GM19463 (cell line): ENCODE data around the gene KRTAP13-1.

ENCODE experiments used
- ATAC-seq: cut with Tn5 transposase; IDR thresholded peaks from one replicate; pipeline ENCODE4 v1.9.1; 2021; ENCODE audit warnings: mild to moderate bottlenecking, moderate library complexity; ENCODE audit not compliant: unreplicated experiment

Gene KRTAP13-1, protein sequence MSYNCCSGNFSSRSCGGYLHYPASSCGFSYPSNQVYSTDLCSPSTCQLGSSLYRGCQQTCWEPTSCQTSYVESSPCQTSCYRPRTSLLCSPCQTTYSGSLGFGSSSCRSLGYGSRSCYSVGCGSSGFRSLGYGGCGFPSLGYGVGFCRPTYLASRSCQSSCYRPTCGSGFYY

GRCh38 chr21:30395731-30396130 lies at the start of gene KRTAP13-1:
Gene KRTAP13-1, plus strand, starts transcription at chr21:30396031. Its CDS starts 56 bp downstream, at chr21:30396087.
- no peak for ATAC-seq

GRCh38 chr21:30348506-30348905 lies 47.3 kb upstream of the KRTAP13-1 start, which contains the start of gene KRTAP23-1:
Gene KRTAP23-1, minus strand, starts transcription at chr21:30348606. Its CDS starts 0 bp downstream, at chr21:30348606.
- no peak for ATAC-seq

GRCh38 chr21:30349572-30349971 lies 46.3 kb upstream of the KRTAP13-1 start:
- ATAC-seq = no peak

DNA sequence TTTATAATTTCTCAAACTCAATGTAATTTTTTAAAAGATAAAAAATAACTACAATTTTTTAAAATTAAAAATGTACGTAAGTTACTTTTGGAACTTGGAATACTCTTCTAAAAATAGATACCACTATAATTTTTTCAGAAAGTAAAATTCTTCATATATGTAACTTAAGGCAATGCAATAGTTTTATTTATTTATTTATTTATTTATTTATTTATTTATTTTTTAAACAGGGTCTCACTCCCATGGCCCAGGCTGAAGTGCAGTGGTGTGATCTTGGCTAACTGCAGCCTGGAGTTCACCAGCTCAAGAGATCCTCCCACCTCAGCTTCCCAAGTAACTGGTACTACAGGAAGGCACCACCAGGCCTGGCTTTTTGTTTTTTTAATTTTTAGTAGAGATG lies 44.3 kb upstream of the KRTAP13-1 start:
- ATAC-seq = no peak

GRCh38 chr21:30354308-30355005 lies 41.4 kb upstream of the KRTAP13-1 start:
- ATAC-seq = no peak

DNA sequence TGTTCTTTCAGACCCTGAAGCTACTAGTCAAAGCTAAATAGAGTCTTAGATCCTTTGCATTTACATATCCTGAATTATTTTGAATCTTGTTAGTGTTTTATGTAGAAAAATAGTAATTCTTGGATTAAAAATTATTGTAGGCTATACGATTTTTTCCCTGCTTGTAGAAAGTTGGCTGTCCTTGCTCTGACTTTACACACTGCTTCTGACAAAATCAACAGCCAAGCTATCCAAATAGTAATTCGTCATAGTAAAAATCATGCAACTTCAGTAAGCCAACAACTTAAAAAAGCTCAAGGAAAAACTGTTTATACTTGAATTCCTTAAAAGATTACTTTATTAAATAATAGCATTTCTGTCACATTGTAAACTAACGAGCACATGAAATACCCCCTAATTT lies 39.9 kb upstream of the KRTAP13-1 start:
- ATAC-seq = no peak

- no peak for ATAC-seq
Measured at GRCh38 chr21:30372139-30372770, 23.6 kb upstream of the KRTAP13-1 start, which contains the start of gene KRTAP13-2. Gene KRTAP13-2, minus strand, starts transcription at chr21:30372271. Its CDS starts 58 bp downstream, at chr21:30372213.

DNA sequence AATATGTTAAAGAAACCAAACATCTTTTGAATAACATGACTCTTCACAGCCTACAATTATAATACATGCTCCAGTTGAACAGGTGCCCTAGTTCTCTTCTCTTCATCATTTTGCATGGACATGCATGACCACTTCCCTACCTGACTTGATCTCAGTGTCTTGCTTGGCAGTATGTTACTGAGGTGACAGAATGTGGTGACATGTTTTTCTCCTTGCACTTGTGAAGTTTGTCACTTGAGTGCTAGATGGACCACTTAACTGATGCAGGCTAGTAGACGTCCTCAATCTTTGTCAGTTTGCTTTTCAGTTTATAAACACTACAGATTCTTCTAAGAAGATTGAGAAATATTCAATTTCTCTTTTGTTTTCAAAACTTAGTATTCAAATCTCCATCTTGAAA lies 13.6 kb upstream of the KRTAP13-1 start:
- no peak for ATAC-seq

DNA sequence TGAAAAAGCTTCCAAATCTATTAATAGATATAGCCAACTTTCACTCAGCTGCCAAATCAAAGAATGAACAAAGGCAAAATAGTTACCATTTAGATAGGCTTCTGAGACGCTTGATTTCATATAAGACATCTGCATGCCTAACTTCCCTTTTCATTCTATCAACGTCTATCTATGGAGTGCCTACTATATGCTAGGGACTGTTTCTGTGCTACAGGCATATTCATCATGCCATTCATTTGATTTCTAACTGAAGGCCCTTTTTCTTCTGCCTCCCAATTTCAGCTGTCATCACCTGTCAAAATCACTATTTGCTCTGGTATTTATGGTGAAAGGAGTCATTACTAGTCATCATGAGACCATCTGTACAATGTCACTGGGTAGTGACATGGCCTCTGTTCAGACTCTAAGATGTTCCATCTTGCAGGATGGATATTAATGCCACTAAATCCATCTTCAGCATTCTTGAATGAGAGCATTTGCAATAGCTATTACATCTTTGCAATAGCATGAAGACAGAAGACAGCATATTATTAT lies 4.3 kb upstream of the KRTAP13-1 start:
- no peak for ATAC-seq

DNA sequence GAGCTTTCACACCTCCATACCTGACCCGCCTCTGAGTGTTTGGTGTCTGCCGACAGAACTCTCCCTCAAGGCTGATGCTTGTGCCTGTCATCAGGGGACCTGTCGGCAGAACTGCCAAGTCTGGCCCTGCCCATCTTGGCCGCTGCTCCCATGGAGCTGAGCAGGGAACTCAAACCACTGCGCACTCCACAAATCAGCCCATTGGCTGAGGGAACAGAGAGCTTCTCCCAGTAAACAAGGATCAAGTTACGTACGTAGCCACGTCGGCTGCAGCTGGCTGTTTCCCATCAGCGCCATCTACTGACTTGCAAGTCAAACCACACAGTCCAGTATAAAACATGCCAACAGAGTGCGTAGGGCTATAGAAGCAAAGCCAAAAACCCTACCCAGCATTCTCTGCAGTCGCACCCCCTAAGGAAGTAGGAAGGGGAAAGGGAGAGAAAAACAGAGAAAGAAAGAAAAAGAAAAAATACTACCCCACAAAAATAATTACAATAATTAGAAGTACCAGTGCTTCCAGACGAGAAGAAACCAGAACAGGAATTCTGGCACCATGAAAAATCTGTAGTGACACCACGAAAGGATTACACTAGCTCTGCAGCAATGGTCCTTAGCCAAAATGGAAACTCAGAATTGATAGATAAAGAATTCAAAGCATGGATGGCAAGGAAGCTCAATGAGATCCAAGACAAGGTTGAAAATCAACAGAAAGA lies 13.1 kb downstream of the KRTAP13-1 start:
- no peak for ATAC-seq

GRCh38 chr21:30415993-30416392 lies 20.2 kb downstream of the KRTAP13-1 start:
- ATAC-seq = no peak

GRCh38 chr21:30425826-30426225 lies 30.0 kb downstream of the KRTAP13-1 start, which contains the start of gene KRTAP13-3:
Gene KRTAP13-3, minus strand, starts transcription at chr21:30425926. Its CDS starts 14 bp downstream, at chr21:30425912.
- ATAC-seq = no peak

GRCh38 chr21:30426731-30427130 lies 30.9 kb downstream of the KRTAP13-1 start:
- ATAC-seq = no peak

GRCh38 chr21:30430170-30430655 lies 34.4 kb downstream of the KRTAP13-1 start, which contains the start of gene KRTAP13-4:
Gene KRTAP13-4, plus strand, starts transcription at chr21:30430220. Its CDS starts 56 bp downstream, at chr21:30430276.
- ATAC-seq = no peak

DNA sequence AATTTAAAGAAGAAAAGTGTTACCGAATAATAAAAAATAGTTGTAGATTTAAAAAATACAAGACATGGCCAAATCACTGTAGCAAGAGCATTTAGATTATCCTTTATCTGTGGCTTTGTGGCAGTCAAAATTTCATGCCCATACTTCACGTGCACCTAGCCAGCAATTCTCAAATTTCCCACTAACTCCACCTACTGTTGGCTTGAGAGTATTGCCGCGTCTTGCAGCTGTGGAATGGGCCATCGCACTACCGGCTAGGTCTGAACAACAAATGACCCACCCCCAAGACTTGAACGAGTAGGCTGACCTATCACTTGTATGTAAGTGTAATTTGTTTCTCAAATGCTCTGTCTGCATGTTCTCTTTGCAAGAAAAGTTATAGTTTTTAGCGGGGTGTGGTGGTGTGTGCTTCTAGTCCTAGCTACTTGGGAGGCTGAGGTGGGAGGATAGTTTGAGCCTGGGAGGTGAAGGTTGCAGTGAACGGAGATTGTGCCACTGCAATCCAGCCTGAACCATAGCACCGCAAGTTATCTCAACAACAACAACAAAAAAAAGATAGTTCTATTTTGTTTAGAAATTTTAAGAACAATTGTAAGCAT lies 38.3 kb downstream of the KRTAP13-1 start:
- peak; percentile 61 for ATAC-seq

GRCh38 chr21:30437010-30437565 lies 41.3 kb downstream of the KRTAP13-1 start:
- ATAC-seq = no peak

DNA sequence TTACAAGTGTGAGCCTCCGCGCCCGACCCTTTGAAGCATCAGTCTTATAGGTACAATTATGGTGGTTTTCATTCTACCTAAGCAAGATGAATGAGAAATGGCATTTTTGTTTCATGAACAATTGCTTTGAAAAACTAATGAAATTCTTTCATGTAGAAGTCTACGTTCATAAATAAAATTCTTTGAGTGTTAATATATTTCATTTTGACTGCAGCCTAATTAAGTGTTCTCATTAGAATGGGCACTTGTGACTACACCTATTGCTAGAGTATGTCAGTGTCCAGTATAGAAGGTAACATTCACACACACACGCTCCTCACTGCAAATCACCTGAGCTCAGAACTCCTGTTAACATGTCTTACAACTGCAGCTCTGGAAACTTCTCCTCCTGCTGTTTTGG lies 44.1 kb downstream of the KRTAP13-1 start, which contains the start of gene KRTAP15-1:
KRTAP15-1 (plus strand) TSS at position 301 of the 400 bp plus-strand sequence; CDS start at position 354, 53 bp downstream.
- ATAC-seq = no peak

- no peak for ATAC-seq
Measured at GRCh38 chr21:30443226-30443625, 47.4 kb downstream of the KRTAP13-1 start.

DNA sequence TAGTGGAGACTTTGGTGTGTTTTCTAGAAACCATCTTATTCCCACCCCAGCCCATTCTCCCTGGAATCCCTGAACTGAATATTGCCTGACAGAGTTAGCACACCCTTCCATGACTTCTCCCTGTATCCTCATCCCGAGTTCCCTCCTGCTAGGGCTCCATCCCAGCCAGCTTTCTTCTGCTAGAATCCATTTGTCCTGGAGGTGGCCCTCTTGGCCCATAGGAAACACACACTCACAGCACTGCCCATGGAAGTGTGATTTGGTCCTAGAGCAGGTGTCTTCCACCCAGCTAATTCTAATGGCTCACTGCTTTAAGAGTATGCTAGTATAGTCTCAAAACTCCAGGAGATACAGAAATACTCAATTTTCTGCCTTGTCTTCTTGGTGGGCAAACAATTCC lies 48.4 kb downstream of the KRTAP13-1 start:
- ATAC-seq = no peak
